HG03045 (cell line): ENCODE measurements around the gene CNTROB.

Source experiments
- ATAC-seq: cut with Tn5 transposase; IDR thresholded peaks from one replicate; pipeline ENCODE4 v1.9.1; 2021; ENCODE audit warnings: mild to moderate bottlenecking, moderate library complexity; ENCODE audit not compliant: unreplicated experiment

Gene CNTROB

GRCh38 chr17:7909089-7909488 is 22.9 kb upstream of the CNTROB start:
- no peak for ATAC-seq

GRCh38 chr17:7910281-7910680 is 21.7 kb upstream of the CNTROB start:
- ATAC-seq = no peak

- ATAC-seq = no peak
These were observed 21.3 kb upstream of the CNTROB start for GRCh38 chr17:7910711-7911110.

- no peak for ATAC-seq
These were observed 20.9 kb upstream of the CNTROB start for GRCh38 chr17:7911116-7911515.

- ATAC-seq = no peak
These were observed 19.0 kb upstream of the CNTROB start for GRCh38 chr17:7912927-7913524.

- no peak for ATAC-seq
These were observed 16.8 kb upstream of the CNTROB start for GRCh38 chr17:7915179-7915610.

GRCh38 chr17:7915611-7916384 is 16.2 kb upstream of the CNTROB start, which contains the start of gene RNF227:
RNF227 (minus strand) TSS chr17:7916289; CDS start chr17:7916195, 94 bp downstream.
- ATAC-seq = peak; percentile 73

GRCh38 chr17:7916385-7916682 is 15.7 kb upstream of the CNTROB start:
- peak; percentile 6 for ATAC-seq

- no peak for ATAC-seq
These were observed 15.2 kb upstream of the CNTROB start for GRCh38 chr17:7916808-7917207.

GRCh38 chr17:7922269-7922844 is 9.6 kb upstream of the CNTROB start:
- no peak for ATAC-seq

GRCh38 chr17:7922845-7923628 is 9.0 kb upstream of the CNTROB start:
- ATAC-seq = no peak

GRCh38 chr17:7927596-7927995 is 4.4 kb upstream of the CNTROB start:
- no peak for ATAC-seq

- no peak for ATAC-seq
These were observed 2.6 kb upstream of the CNTROB start, which contains the start of gene KCNAB3 for GRCh38 chr17:7929158-7930023. KCNAB3 (minus strand) TSS chr17:7929856; CDS start chr17:7929435, 421 bp downstream.

- ATAC-seq = no peak
These were observed 970 bp upstream of the CNTROB start for GRCh38 chr17:7930841-7931631.

GRCh38 chr17:7932483-7932891 is 481 bp downstream of the CNTROB start:
- ATAC-seq = no peak

- no peak for ATAC-seq
These were observed 943 bp downstream of the CNTROB start for GRCh38 chr17:7932949-7933348.

- ATAC-seq = no peak
These were observed 3.9 kb downstream of the CNTROB start for GRCh38 chr17:7935859-7936258.

GRCh38 chr17:7940034-7940433 is 8.0 kb downstream of the CNTROB start:
- ATAC-seq = no peak

GRCh38 chr17:7940743-7941142 is 8.7 kb downstream of the CNTROB start:
- no peak for ATAC-seq

- no peak for ATAC-seq
These were observed 11.3 kb downstream of the CNTROB start for GRCh38 chr17:7943291-7943690.
